ENCODE data around the gene NECTIN2.

NECTIN2 gene

GRCh38 chr19:44931541-44931940 is 85.4 kb downstream of the NECTIN2 start:
- no peak overlapping the region for H3K4me3 ChIP-seq (ENCODE audit: low read depth, low read length)
- TF ChIP-seq, protein P1, sequence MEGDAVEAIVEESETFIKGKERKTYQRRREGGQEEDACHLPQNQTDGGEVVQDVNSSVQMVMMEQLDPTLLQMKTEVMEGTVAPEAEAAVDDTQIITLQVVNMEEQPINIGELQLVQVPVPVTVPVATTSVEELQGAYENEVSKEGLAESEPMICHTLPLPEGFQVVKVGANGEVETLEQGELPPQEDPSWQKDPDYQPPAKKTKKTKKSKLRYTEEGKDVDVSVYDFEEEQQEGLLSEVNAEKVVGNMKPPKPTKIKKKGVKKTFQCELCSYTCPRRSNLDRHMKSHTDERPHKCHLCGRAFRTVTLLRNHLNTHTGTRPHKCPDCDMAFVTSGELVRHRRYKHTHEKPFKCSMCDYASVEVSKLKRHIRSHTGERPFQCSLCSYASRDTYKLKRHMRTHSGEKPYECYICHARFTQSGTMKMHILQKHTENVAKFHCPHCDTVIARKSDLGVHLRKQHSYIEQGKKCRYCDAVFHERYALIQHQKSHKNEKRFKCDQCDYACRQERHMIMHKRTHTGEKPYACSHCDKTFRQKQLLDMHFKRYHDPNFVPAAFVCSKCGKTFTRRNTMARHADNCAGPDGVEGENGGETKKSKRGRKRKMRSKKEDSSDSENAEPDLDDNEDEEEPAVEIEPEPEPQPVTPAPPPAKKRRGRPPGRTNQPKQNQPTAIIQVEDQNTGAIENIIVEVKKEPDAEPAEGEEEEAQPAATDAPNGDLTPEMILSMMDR (IDR thresholded peaks at IDR 0.05; ENCODE audit: low read depth, low read length) = no peak
